Muscle of back (tissue), 11 donors: ENCODE data around the gene PIGBOS1. TPM values are rescaled to one million over a fixed set of nuclear protein-coding genes. Genes with fewer than 3 reads are reported as not detected.
"Not testable (repeated sequence)": the region's sequence is repeated elsewhere in the genome, so short reads cannot be mapped to it uniquely, and the experiment has no call there.

Experiments used
- DNase-seq, 3 donors: peaks; one replicate each; pipeline versions ENCODE4 v3.0.0 to v3.0.0-alpha.2; 2013
- polyA plus RNA-seq, 10 donors: library from polyadenylated mRNA; unstranded; fragments of 120-200 nt; gene quantifications; one replicate each; pipeline ENCODE4 v1.2.1, GENCODE V29; 2013; ENCODE audit not compliant: insufficient read length in 10 of 10

Gene PIGBOS1
- polyA plus RNA-seq, 10 donors = 9.7 to 14.2 (median 13.1) TPM

GRCh38 chr15:55319537-55320237 is 764 bp upstream of the PIGBOS1 start:
- DNase-seq = peak in 2 of 3 donors; percentile 22 to 43

- DNase-seq = not testable (repeated sequence)
Measured at GRCh38 chr15:55302801-55303200, 16.1 kb downstream of the PIGBOS1 start.

- DNase-seq = no peak
Measured at GRCh38 chr15:55297315-55297714, 21.6 kb downstream of the PIGBOS1 start.

GRCh38 chr15:55290528-55291057 is 28.3 kb downstream of the PIGBOS1 start:
- peak; percentile 73 to 91 (median 82) for DNase-seq

- DNase-seq = peak; percentile 58 to 86 (median 71)
Measured at GRCh38 chr15:55289746-55290527, 29.0 kb downstream of the PIGBOS1 start, which contains the start of gene RAB27A. RAB27A (minus strand) TSS chr15:55289813; CDS start chr15:55234934, 54,879 bp downstream.

- peak in 2 of 3 donors; percentile 38 to 76 for DNase-seq
Measured at GRCh38 chr15:55289011-55289745, 29.7 kb downstream of the PIGBOS1 start.

- no peak for DNase-seq
Measured at GRCh38 chr15:55288006-55288717, 30.8 kb downstream of the PIGBOS1 start.

- not testable (repeated sequence) for DNase-seq
Measured at GRCh38 chr15:55286442-55287189, 32.3 kb downstream of the PIGBOS1 start.

GRCh38 chr15:55284426-55284825 is 34.5 kb downstream of the PIGBOS1 start:
- no peak for DNase-seq

GRCh38 chr15:55283379-55284147 is 35.4 kb downstream of the PIGBOS1 start:
- DNase-seq = no peak

- no peak for DNase-seq
Measured at GRCh38 chr15:55282284-55282833, 36.6 kb downstream of the PIGBOS1 start.

GRCh38 chr15:55281517-55282228 is 37.2 kb downstream of the PIGBOS1 start:
- no peak for DNase-seq

GRCh38 chr15:55280589-55280988 is 38.3 kb downstream of the PIGBOS1 start:
- not testable (repeated sequence) for DNase-seq

- no peak for DNase-seq
Measured at GRCh38 chr15:55279746-55280351, 39.1 kb downstream of the PIGBOS1 start.

GRCh38 chr15:55279100-55279745 is 39.7 kb downstream of the PIGBOS1 start:
- no peak for DNase-seq

GRCh38 chr15:55277715-55278114 is 41.2 kb downstream of the PIGBOS1 start:
- DNase-seq = no peak

- DNase-seq = no peak
Measured at GRCh38 chr15:55277116-55277564, 41.8 kb downstream of the PIGBOS1 start.

- no peak for DNase-seq
Measured at GRCh38 chr15:55276324-55276723, 42.6 kb downstream of the PIGBOS1 start.
